Neural cell (in vitro differentiated cells): Measurements from ENCODE around the gene PSMB11. TPM values are rescaled to one million over a fixed set of nuclear protein-coding genes. Genes with fewer than 3 reads are reported as not detected.

Experiments used
- H2AFZ ChIP-seq: fragments of 200-600, 300-800 bp; sonication (generic), shearing (Covaris generic); 2 replicates; pipeline ENCODE4 v1.6.0; 2014; ENCODE audit warnings: low read depth, mild to moderate bottlenecking, antibody characterized with exemption, low read length, moderate library complexity
- H3F3A ChIP-seq: fragments of 200-600 bp; shearing (Covaris generic); 2 replicates; pipeline ENCODE4 v1.6.1; 2016; ENCODE audit warnings: mild to moderate bottlenecking, moderate library complexity, mixed read lengths, antibody characterized with exemption, low read length; ENCODE audit not compliant: insufficient read depth, poor library complexity, severe bottlenecking
- H3K27ac ChIP-seq: fragments of 200-600, 300-800 bp; sonication (generic), shearing (Covaris generic); 2 replicates; pipeline ENCODE4 v1.5.1; 2014; ENCODE audit warnings: mild to moderate bottlenecking, low read length, moderate library complexity
- H3K27me3 ChIP-seq: fragments of 300-800, 200-600 bp; sonication (generic), shearing (Covaris generic); 2 replicates; pipeline ENCODE4 v1.6.0; 2014; ENCODE audit warnings: mild to moderate bottlenecking, low read depth, low read length, moderate library complexity; ENCODE audit not compliant: insufficient read depth
- H3K36me3 ChIP-seq: fragments of 300-800, 200-600 bp; sonication (generic), shearing (Covaris generic); 2 replicates; pipeline ENCODE4 v1.5.1; 2014; ENCODE audit warnings: mild to moderate bottlenecking, antibody characterized with exemption, low read length, moderate library complexity; ENCODE audit not compliant: insufficient read depth
- H3K4me2 ChIP-seq: fragments of 300-800, 200-600 bp; sonication (generic), shearing (Covaris generic); 2 replicates; pipeline ENCODE4 v1.6.0; 2014; ENCODE audit warnings: mild to moderate bottlenecking, low read length
- H3K4me3 ChIP-seq: fragments of 300-800, 200-600 bp; sonication (generic), shearing (Covaris generic); 2 replicates; pipeline ENCODE4 v1.5.1; 2014; ENCODE audit warnings: mild to moderate bottlenecking, low read length, moderate library complexity
- H3K79me2 ChIP-seq: fragments of 200-600 bp; shearing (Covaris generic); replicated peaks from 2 replicates; pipeline ENCODE4 v1.6.0; 2014; ENCODE audit warnings: mild to moderate bottlenecking, low read length, moderate library complexity; ENCODE audit not compliant: insufficient read depth
- H3K9ac ChIP-seq: fragments of 300-800, 200-600 bp; sonication (generic), shearing (Covaris generic); 2 replicates; pipeline ENCODE4 v1.6.1; 2016; ENCODE audit warnings: mild to moderate bottlenecking, low read length, mixed read lengths
- H3K9me2 ChIP-seq: fragments of 200-600 bp; shearing (Covaris generic); 2 replicates; pipeline ENCODE4 v1.6.1; 2016; ENCODE audit warnings: mild to moderate bottlenecking, low read length, mixed read lengths; ENCODE audit not compliant: insufficient read depth
- H3K9me3 ChIP-seq: fragments of 200-600, 300-800 bp; sonication (generic), shearing (Covaris generic); 2 replicates; pipeline ENCODE4 v1.6.1; 2016; ENCODE audit warnings: mild to moderate bottlenecking, mixed run types, low read length, moderate library complexity, mixed read lengths
- H4K20me1 ChIP-seq: fragments of 200-600 bp; shearing (Covaris generic); 2 replicates; pipeline ENCODE4 v1.6.1; 2016; ENCODE audit warnings: mild to moderate bottlenecking, mixed run types; ENCODE audit not compliant: insufficient read depth
- EP300 ChIP-seq: fragments of 450-650 bp; conservative IDR thresholded peaks from 2 replicates; pipeline ENCODE4 v1.6.1; 2014; ENCODE audit warnings: antibody characterized with exemption, mild to moderate bottlenecking, moderate library complexity; ENCODE audit not compliant: poor library complexity, severe bottlenecking
- EZH2 ChIP-seq: fragments of 200-600, 300-800 bp; shearing (Covaris generic), sonication (generic); IDR thresholded peaks from 2 replicates; pipeline ENCODE4 v1.6.1; 2014; ENCODE audit warnings: antibody characterized with exemption, low read length, borderline replicate concordance, mild to moderate bottlenecking; ENCODE audit not compliant: insufficient read depth, poor library complexity, severe bottlenecking
- MXI1 ChIP-seq: fragments of 450-650 bp; conservative IDR thresholded peaks from 2 replicates; pipeline ENCODE4 v1.6.1; 2014; ENCODE audit warnings: antibody characterized with exemption, mild to moderate bottlenecking; ENCODE audit not compliant: poor library complexity, severe bottlenecking
- POLR2AphosphoS5 ChIP-seq: IDR thresholded peaks from 2 replicates; pipeline ENCODE4 v1.6.1; 2012
- RAD21 ChIP-seq: fragments of 450-650 bp; conservative IDR thresholded peaks from 2 replicates; pipeline ENCODE4 v1.6.1; 2014; ENCODE audit warnings: antibody characterized with exemption, mild to moderate bottlenecking, moderate library complexity
- SMC3 ChIP-seq: fragments of 450-650 bp; conservative IDR thresholded peaks from 2 replicates; pipeline ENCODE4 v1.6.1; 2014; ENCODE audit warnings: antibody characterized with exemption, mild to moderate bottlenecking, moderate library complexity; ENCODE audit not compliant: poor library complexity
- TAF1 ChIP-seq: IDR thresholded peaks from 2 replicates; pipeline ENCODE4 v1.6.1; 2012; ENCODE audit warnings: low read depth
- polyA plus RNA-seq: library from polyadenylated mRNA; depleted of rRNA; stranded (reverse); fragments of >200 nt; gene quantifications from 2 replicates; pipeline ENCODE4 v1.2.3, GENCODE V29; 2014
- TF ChIP-seq, protein P1 (sequence below): fragments of 450-650 bp; IDR thresholded peaks from 2 replicates; pipeline ENCODE4 v1.5.1; 2014; ENCODE audit warnings: antibody characterized with exemption, mild to moderate bottlenecking, moderate library complexity; ENCODE audit not compliant: poor library complexity, severe bottlenecking
- TF ChIP-seq, protein P2 (sequence below): IDR thresholded peaks from 2 replicates; pipeline ENCODE4 v1.6.1; 2012; ENCODE audit warnings: borderline replicate concordance

Gene PSMB11
- polyA plus RNA-seq, 1 donor from 2014 or later, result not detected

DNA sequence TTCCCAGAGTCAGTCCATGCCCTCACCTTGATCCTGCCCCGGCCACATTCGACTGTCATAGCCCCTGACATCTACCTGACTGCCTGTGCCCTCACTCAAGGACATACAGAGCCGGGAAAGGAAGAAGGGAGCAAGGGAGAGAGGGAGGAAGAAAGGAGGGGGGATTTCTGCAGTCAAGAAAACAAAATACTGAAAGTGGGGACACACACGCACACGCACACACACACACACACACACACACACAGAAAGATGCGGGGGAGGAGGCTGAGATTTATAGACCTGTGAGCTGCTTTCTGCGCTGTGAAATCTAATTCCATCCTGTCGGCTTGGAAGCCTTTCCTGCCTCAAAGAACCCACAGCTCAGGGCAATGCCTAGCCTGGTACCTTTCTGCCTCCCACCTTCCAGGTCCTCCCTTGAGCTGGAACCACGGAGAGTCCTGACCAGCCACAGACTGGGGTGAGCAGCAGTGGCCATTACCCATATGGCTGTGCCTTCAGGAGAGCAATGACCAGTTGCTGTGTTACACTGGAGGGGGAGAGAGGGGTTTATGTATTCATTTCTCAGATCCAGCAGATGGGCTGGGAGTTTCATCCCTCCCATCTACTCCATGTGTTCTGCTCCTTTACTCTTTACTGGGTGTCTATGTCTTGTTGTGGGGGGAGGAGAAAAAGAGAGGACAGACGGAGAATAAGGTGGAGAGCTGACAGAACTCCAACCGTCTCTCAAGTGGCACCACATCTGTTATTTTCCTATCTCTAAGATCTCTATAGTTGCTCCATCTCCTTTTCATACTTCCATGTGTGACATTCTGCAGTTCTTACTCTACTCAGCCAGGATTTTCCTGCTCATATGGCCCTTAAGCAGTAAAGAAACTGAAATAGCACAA is 45.0 kb upstream of the PSMB11 start:
- no peak overlapping the region for H2AFZ ChIP-seq
- no peaks in the 10 kb centered on the region for H3F3A ChIP-seq
- no peaks in the 10 kb centered on the region for H3K9me2 ChIP-seq
- H3K36me3 ChIP-seq, result no peaks in the 10 kb centered on the region
- H4K20me1 ChIP-seq, result no peaks in the 10 kb centered on the region
- H3K27me3 ChIP-seq, result no peaks in the 10 kb centered on the region
- H3K9me3 ChIP-seq, result no peaks in the 10 kb centered on the region
- no peak overlapping the region for H3K4me2 ChIP-seq
- H3K9ac ChIP-seq, result no peak overlapping the region
- no peak overlapping the region for H3K27ac ChIP-seq
- no peaks in the 10 kb centered on the region for H3K79me2 ChIP-seq
- TF ChIP-seq EP300 (no peak), TAF1 (no peak), SMC3 (no peak), MXI1 (no peak), POLR2AphosphoS5 (no peak), RAD21 (no peak)
- TF ChIP-seq, protein P1, sequence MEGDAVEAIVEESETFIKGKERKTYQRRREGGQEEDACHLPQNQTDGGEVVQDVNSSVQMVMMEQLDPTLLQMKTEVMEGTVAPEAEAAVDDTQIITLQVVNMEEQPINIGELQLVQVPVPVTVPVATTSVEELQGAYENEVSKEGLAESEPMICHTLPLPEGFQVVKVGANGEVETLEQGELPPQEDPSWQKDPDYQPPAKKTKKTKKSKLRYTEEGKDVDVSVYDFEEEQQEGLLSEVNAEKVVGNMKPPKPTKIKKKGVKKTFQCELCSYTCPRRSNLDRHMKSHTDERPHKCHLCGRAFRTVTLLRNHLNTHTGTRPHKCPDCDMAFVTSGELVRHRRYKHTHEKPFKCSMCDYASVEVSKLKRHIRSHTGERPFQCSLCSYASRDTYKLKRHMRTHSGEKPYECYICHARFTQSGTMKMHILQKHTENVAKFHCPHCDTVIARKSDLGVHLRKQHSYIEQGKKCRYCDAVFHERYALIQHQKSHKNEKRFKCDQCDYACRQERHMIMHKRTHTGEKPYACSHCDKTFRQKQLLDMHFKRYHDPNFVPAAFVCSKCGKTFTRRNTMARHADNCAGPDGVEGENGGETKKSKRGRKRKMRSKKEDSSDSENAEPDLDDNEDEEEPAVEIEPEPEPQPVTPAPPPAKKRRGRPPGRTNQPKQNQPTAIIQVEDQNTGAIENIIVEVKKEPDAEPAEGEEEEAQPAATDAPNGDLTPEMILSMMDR, result no peak
- TF ChIP-seq, protein P2, sequence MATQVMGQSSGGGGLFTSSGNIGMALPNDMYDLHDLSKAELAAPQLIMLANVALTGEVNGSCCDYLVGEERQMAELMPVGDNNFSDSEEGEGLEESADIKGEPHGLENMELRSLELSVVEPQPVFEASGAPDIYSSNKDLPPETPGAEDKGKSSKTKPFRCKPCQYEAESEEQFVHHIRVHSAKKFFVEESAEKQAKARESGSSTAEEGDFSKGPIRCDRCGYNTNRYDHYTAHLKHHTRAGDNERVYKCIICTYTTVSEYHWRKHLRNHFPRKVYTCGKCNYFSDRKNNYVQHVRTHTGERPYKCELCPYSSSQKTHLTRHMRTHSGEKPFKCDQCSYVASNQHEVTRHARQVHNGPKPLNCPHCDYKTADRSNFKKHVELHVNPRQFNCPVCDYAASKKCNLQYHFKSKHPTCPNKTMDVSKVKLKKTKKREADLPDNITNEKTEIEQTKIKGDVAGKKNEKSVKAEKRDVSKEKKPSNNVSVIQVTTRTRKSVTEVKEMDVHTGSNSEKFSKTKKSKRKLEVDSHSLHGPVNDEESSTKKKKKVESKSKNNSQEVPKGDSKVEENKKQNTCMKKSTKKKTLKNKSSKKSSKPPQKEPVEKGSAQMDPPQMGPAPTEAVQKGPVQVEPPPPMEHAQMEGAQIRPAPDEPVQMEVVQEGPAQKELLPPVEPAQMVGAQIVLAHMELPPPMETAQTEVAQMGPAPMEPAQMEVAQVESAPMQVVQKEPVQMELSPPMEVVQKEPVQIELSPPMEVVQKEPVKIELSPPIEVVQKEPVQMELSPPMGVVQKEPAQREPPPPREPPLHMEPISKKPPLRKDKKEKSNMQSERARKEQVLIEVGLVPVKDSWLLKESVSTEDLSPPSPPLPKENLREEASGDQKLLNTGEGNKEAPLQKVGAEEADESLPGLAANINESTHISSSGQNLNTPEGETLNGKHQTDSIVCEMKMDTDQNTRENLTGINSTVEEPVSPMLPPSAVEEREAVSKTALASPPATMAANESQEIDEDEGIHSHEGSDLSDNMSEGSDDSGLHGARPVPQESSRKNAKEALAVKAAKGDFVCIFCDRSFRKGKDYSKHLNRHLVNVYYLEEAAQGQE, result no peak
- no peak overlapping the region for H3K4me3 ChIP-seq

- Histone ChIP-seq H3K9me3 (no peaks in the 10 kb centered on the region), H3K79me2 (no peaks in the 10 kb centered on the region), H3K4me3 (no peak overlapping the region), H3K27ac (no peak overlapping the region), H4K20me1 (no peaks in the 10 kb centered on the region), H3K4me2 (no peak overlapping the region), H3K27me3 (no peaks in the 10 kb centered on the region), H3K9ac (no peak overlapping the region), H2AFZ (no peak overlapping the region), H3K36me3 (no peaks in the 10 kb centered on the region), H3F3A (no peaks in the 10 kb centered on the region), H3K9me2 (no peaks in the 10 kb centered on the region)
- no peak for TF ChIP-seq EZH2
- TF ChIP-seq, protein P1, result no peak
- no peak for TF ChIP-seq TAF1
- TF ChIP-seq, protein P2, result no peak
- no peak for TF ChIP-seq EP300
- TF ChIP-seq POLR2AphosphoS5, result no peak
Observed at GRCh38 chr14:22997676-22998323, 44.2 kb upstream of the PSMB11 start.
